Coronary artery (tissue), 2 donors: Measurements from ENCODE around the gene PRKN.

ENCODE experiments used
- DNase-seq: peaks from one replicate; pipeline ENCODE4 v3.0.0-alpha.2; 2017; ENCODE audit warnings: low spot score
- H3K27ac ChIP-seq, 2 donors: fragments of 200-600 bp; sonication (generic); one replicate each; pipeline ENCODE4 v1.5.1; 2016 to 2019
- H3K4me3 ChIP-seq: fragments of 200-600 bp; sonication (generic); 2 replicates; pipeline ENCODE4 v1.5.1; 2016; ENCODE audit warnings: mild to moderate bottlenecking, moderate library complexity
- CTCF ChIP-seq: fragments of 200-600 bp; sonication (generic); IDR thresholded peaks from one replicate; pipeline ENCODE4 v1.5.1; 2019; ENCODE audit warnings: antibody characterized with exemption

Gene PRKN

GRCh38 chr6:161543684-161544309, 1183.8 kb downstream of the PRKN start:
- no peak for TF ChIP-seq CTCF
- DNase-seq = no peak
- Histone ChIP-seq H3K4me3 (no peak overlapping the region), H3K27ac (no peak overlapping the region)

- no peak for TF ChIP-seq CTCF
- no peak for DNase-seq
Measured at GRCh38 chr6:161542346-161542980, 1185.1 kb downstream of the PRKN start.

GRCh38 chr6:161540532-161540931, 1187.0 kb downstream of the PRKN start:
- DNase-seq = no peak
- Histone ChIP-seq H3K4me3 (no peak overlapping the region), H3K27ac (no peak overlapping the region)
- no peak for TF ChIP-seq CTCF

More at GRCh38 chr6:161542346-161542980, 1185.1 kb downstream of the PRKN start:
- Histone ChIP-seq H3K27ac (no peak overlapping the region), H3K4me3 (no peak overlapping the region)

GRCh38 chr6:161536224-161536630, 1191.3 kb downstream of the PRKN start:
- no peak for DNase-seq
- no peak for TF ChIP-seq CTCF
- no peak overlapping the region for H3K27ac ChIP-seq
- no peak overlapping the region for H3K4me3 ChIP-seq

GRCh38 chr6:161534264-161534873, 1193.2 kb downstream of the PRKN start:
- no peak overlapping the region for H3K4me3 ChIP-seq
- DNase-seq = no peak
- no peak for TF ChIP-seq CTCF

GRCh38 chr6:161533266-161533665, 1194.3 kb downstream of the PRKN start:
- no peak for TF ChIP-seq CTCF
- Histone ChIP-seq H3K4me3 (no peak overlapping the region), H3K27ac (no peak overlapping the region)
- DNase-seq = no peak

More at GRCh38 chr6:161534264-161534873, 1193.2 kb downstream of the PRKN start:
- no peak overlapping the region for H3K27ac ChIP-seq

GRCh38 chr6:161532536-161532935, 1195.0 kb downstream of the PRKN start:
- no peak for DNase-seq
- TF ChIP-seq CTCF = no peak
- Histone ChIP-seq H3K27ac (no peak overlapping the region), H3K4me3 (no peak overlapping the region)
